ENCODE data around the gene NEK1. TPM values are rescaled to one million over a fixed set of nuclear protein-coding genes. Genes with fewer than 3 reads are reported as not detected.

NEK1 gene
- total and polyA plus RNA-seq, 2 of the 8 experiments (the other 6 are each of a cell fraction or from before 2014, with no cell fraction given): 3.9 to 11.7 TPM

DNA sequence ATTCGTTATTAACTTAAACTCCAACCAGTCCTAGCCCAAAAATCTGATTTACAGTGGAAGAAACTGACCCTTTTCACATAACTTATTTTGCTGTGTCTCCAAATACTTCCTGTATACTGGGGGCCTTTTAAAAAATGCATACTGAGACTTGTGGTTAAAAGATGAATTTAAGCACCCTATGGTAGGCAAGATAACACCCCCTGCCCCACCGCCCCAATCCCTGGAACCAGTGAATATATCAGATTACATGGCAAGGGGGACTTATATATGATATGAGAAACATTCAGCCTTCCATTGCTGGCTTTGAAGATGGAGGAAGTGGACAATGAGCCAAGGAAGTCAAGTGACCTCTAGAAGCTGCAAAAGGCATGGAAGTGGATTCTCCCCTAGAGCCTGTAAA lies 4.9 kb upstream of the NEK1 start (continued):
- TF ChIP-seq, protein P1, sequence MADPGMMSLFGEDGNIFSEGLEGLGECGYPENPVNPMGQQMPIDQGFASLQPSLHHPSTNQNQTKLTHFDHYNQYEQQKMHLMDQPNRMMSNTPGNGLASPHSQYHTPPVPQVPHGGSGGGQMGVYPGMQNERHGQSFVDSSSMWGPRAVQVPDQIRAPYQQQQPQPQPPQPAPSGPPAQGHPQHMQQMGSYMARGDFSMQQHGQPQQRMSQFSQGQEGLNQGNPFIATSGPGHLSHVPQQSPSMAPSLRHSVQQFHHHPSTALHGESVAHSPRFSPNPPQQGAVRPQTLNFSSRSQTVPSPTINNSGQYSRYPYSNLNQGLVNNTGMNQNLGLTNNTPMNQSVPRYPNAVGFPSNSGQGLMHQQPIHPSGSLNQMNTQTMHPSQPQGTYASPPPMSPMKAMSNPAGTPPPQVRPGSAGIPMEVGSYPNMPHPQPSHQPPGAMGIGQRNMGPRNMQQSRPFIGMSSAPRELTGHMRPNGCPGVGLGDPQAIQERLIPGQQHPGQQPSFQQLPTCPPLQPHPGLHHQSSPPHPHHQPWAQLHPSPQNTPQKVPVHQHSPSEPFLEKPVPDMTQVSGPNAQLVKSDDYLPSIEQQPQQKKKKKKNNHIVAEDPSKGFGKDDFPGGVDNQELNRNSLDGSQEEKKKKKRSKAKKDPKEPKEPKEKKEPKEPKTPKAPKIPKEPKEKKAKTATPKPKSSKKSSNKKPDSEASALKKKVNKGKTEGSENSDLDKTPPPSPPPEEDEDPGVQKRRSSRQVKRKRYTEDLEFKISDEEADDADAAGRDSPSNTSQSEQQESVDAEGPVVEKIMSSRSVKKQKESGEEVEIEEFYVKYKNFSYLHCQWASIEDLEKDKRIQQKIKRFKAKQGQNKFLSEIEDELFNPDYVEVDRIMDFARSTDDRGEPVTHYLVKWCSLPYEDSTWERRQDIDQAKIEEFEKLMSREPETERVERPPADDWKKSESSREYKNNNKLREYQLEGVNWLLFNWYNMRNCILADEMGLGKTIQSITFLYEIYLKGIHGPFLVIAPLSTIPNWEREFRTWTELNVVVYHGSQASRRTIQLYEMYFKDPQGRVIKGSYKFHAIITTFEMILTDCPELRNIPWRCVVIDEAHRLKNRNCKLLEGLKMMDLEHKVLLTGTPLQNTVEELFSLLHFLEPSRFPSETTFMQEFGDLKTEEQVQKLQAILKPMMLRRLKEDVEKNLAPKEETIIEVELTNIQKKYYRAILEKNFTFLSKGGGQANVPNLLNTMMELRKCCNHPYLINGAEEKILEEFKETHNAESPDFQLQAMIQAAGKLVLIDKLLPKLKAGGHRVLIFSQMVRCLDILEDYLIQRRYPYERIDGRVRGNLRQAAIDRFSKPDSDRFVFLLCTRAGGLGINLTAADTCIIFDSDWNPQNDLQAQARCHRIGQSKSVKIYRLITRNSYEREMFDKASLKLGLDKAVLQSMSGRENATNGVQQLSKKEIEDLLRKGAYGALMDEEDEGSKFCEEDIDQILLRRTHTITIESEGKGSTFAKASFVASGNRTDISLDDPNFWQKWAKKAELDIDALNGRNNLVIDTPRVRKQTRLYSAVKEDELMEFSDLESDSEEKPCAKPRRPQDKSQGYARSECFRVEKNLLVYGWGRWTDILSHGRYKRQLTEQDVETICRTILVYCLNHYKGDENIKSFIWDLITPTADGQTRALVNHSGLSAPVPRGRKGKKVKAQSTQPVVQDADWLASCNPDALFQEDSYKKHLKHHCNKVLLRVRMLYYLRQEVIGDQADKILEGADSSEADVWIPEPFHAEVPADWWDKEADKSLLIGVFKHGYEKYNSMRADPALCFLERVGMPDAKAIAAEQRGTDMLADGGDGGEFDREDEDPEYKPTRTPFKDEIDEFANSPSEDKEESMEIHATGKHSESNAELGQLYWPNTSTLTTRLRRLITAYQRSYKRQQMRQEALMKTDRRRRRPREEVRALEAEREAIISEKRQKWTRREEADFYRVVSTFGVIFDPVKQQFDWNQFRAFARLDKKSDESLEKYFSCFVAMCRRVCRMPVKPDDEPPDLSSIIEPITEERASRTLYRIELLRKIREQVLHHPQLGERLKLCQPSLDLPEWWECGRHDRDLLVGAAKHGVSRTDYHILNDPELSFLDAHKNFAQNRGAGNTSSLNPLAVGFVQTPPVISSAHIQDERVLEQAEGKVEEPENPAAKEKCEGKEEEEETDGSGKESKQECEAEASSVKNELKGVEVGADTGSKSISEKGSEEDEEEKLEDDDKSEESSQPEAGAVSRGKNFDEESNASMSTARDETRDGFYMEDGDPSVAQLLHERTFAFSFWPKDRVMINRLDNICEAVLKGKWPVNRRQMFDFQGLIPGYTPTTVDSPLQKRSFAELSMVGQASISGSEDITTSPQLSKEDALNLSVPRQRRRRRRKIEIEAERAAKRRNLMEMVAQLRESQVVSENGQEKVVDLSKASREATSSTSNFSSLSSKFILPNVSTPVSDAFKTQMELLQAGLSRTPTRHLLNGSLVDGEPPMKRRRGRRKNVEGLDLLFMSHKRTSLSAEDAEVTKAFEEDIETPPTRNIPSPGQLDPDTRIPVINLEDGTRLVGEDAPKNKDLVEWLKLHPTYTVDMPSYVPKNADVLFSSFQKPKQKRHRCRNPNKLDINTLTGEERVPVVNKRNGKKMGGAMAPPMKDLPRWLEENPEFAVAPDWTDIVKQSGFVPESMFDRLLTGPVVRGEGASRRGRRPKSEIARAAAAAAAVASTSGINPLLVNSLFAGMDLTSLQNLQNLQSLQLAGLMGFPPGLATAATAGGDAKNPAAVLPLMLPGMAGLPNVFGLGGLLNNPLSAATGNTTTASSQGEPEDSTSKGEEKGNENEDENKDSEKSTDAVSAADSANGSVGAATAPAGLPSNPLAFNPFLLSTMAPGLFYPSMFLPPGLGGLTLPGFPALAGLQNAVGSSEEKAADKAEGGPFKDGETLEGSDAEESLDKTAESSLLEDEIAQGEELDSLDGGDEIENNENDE (IDR thresholded peaks at IDR 0.05; ENCODE audit: insufficient replicate concordance, low read length): no peak
- TF ChIP-seq EZH2 (IDR thresholded peaks at IDR 0.05; ENCODE audit: low read depth, low read length, severe bottlenecking): no peak
- TF ChIP-seq ASH2L (IDR thresholded peaks at IDR 0.05; ENCODE audit: low read length): no peak
- no peak for TF ChIP-seq NRF1 (IDR thresholded peaks at IDR 0.05; ENCODE audit: low read depth, low read length)
- no peak for TF ChIP-seq TAF1 (IDR thresholded peaks at IDR 0.05; ENCODE audit: low read depth, low read length)
- no peak for TF ChIP-seq SIN3A (conservative IDR thresholded peaks at IDR 0.05 in 1 of 2, IDR thresholded peaks at IDR 0.05 in 1 of 2; ENCODE audit: low read depth in 1 of 2, low read length in 2 of 2)
- TF ChIP-seq, protein P2, sequence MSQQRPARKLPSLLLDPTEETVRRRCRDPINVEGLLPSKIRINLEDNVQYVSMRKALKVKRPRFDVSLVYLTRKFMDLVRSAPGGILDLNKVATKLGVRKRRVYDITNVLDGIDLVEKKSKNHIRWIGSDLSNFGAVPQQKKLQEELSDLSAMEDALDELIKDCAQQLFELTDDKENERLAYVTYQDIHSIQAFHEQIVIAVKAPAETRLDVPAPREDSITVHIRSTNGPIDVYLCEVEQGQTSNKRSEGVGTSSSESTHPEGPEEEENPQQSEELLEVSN (IDR thresholded peaks at IDR 0.05): no peak
- TF ChIP-seq POLR2AphosphoS5 (IDR thresholded peaks at IDR 0.05; ENCODE audit: low read depth, low read length): no peak
- TF ChIP-seq, protein P3, sequence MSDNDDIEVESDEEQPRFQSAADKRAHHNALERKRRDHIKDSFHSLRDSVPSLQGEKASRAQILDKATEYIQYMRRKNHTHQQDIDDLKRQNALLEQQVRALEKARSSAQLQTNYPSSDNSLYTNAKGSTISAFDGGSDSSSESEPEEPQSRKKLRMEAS (IDR thresholded peaks at IDR 0.05): no peak
- no peak for TF ChIP-seq CBX5 (IDR thresholded peaks at IDR 0.05; ENCODE audit: low read depth, low read length)
